Sigmoid colon (tissue), 4 donors: ENCODE measurements around the gene PCK1.

ENCODE experiments used
- CTCF ChIP-seq, 4 experiments: fragments of 450-650 bp in 3 of 4; fragments of 200-600 bp in 1 of 4; IDR thresholded peaks; one replicate each; pipeline ENCODE4 v1.5.1; 2016 to 2019; ENCODE audit warnings: antibody characterized with exemption in 4 of 4, mild to moderate bottlenecking in 3 of 4, moderate library complexity in 2 of 4
- POLR2A ChIP-seq, 2 donors: fragments of 450-650 bp; IDR thresholded peaks; one replicate each; pipeline ENCODE4 v1.6.1; 2016; ENCODE audit warnings: antibody characterized with exemption in 2 of 2, mild to moderate bottlenecking in 2 of 2, moderate library complexity in 2 of 2
- POLR2AphosphoS5 ChIP-seq, 4 donors: sonication (generic); formaldehyde crosslinking; IDR thresholded peaks; one replicate each; pipeline ENCODE4 v1.6.1; 2017; ENCODE audit warnings: antibody characterized with exemption in 4 of 4

GRCh38 chr20:57530327-57530981, 30.5 kb upstream of the PCK1 start:
- TF ChIP-seq CTCF (IDR thresholded peaks at IDR 0.05) (no peak), POLR2A (IDR thresholded peaks at IDR 0.05) (no peak), POLR2AphosphoS5 (IDR thresholded peaks at IDR 0.05) (peak in 1 of 4 donors; percentile 9)
